ENCODE data around the gene AIP. TPM values are rescaled to one million over a fixed set of nuclear protein-coding genes. Genes with fewer than 3 reads are reported as not detected.

Gene AIP
- total RNA-seq, 2 experiments from 2014 or later = 160 to 169 TPM

- CTCF ChIA-PET = no interaction called here
- Mint-ChIP-seq H3K4me1 (ENCODE audit: low read depth) (peaks cover 33% of the 10 kb centered on the region), H3K27ac (no peak overlapping the region), H3K9me3 (no peaks in the 10 kb centered on the region), H3K4me3 (no peak overlapping the region), H3K27me3 (no peaks in the 10 kb centered on the region), H3K36me3 (no peaks in the 10 kb centered on the region)
- DNase-seq = no peak
- intact Hi-C loops (cut with micrococcal nuclease) = no loop called here
- POLR2A ChIA-PET = interaction anchor here (1.1 to 2.4 kb wide), 3 partner anchors 14 to 49 kb away, joined by 3 to 8 read pairs (median 3); partner anchors contain the start of genes PPP1CA and PTPRCAP
These were observed 31.8 kb upstream of the AIP start for GRCh38 chr11:67450796-67451657.

GRCh38 chr11:67451658-67451976, 31.2 kb upstream of the AIP start:
- H3K4me1 Mint-ChIP-seq (ENCODE audit: low read depth) = peaks cover 28% of the 10 kb centered on the region
- intact Hi-C loops (cut with micrococcal nuclease) = no loop called here
- POLR2A ChIA-PET = interaction anchor here (1.0 to 2.4 kb wide), 3 partner anchors 13 to 32 kb away, joined by 3 to 8 read pairs (median 3); partner anchors contain the start of gene PTPRCAP
- H3K36me3 Mint-ChIP-seq = no peaks in the 10 kb centered on the region
- H3K9me3 Mint-ChIP-seq = no peaks in the 10 kb centered on the region
- CTCF ChIA-PET = no interaction called here
- DNase-seq = no peak
- H3K27ac Mint-ChIP-seq = no peak overlapping the region
- H3K27me3 Mint-ChIP-seq = no peaks in the 10 kb centered on the region
- no peak overlapping the region for H3K4me3 Mint-ChIP-seq

- no peak within 1 kb of the TSS for H3K27ac Mint-ChIP-seq
- ChIA-PET CTCF (no interaction called here), POLR2A (interaction anchor here (1.0 to 1.1 kb wide), 2 partner anchors 13 to 32 kb away, joined by 3 read pairs; no protein-coding TSS in a partner anchor)
- no peaks in the 10 kb centered on the region for H3K9me3 Mint-ChIP-seq
- H3K4me3 Mint-ChIP-seq = no peak within 1 kb of the TSS
- no peak for DNase-seq
- no peaks in the 10 kb centered on the region for H3K36me3 Mint-ChIP-seq
- H3K27me3 Mint-ChIP-seq = no peaks in the 10 kb centered on the region
- intact Hi-C loops (cut with micrococcal nuclease) = no loop called here
- peaks cover 20% of the 10 kb centered on the region for H3K4me1 Mint-ChIP-seq (ENCODE audit: low read depth)
These were observed 30.5 kb upstream of the AIP start, which contains the start of gene GPR152 for GRCh38 chr11:67452141-67452952. GPR152 (minus strand) TSS chr11:67452729; CDS start chr11:67452724, 5 bp downstream.

- CTCF ChIA-PET = no interaction called here
- intact Hi-C loops (cut with micrococcal nuclease) = no loop called here
- Mint-ChIP-seq H3K4me1 (ENCODE audit: low read depth) (peaks cover 8% of the 10 kb centered on the region), H3K27me3 (no peaks in the 10 kb centered on the region), H3K9me3 (no peaks in the 10 kb centered on the region), H3K27ac (no peak overlapping the region), H3K36me3 (no peaks in the 10 kb centered on the region), H3K4me3 (no peak overlapping the region)
- no peak for DNase-seq
- POLR2A ChIA-PET = no interaction called here
These were observed 28.8 kb upstream of the AIP start for GRCh38 chr11:67453816-67454732.

GRCh38 chr11:67455054-67455453, 27.8 kb upstream of the AIP start, which contains the start of gene CABP4:
CABP4 (plus strand) TSS chr11:67455354; CDS start chr11:67455424, 70 bp downstream.
- intact Hi-C loops (cut with micrococcal nuclease) = no loop called here

GRCh38 chr11:67456068-67456705, 26.6 kb upstream of the AIP start:
- no peaks in the 10 kb centered on the region for H3K27me3 Mint-ChIP-seq
- H3K4me1 Mint-ChIP-seq (ENCODE audit: low read depth) = peaks cover 4% of the 10 kb centered on the region
- no peaks in the 10 kb centered on the region for H3K9me3 Mint-ChIP-seq
- no peaks in the 10 kb centered on the region for H3K36me3 Mint-ChIP-seq
- no peak overlapping the region for H3K27ac Mint-ChIP-seq
- H3K4me3 Mint-ChIP-seq = no peak overlapping the region
- DNase-seq = no peak
- ChIA-PET POLR2A (interaction anchor here (1.4 kb wide), 1 partner anchor 12 kb away, joined by 4 read pairs; no protein-coding TSS in a partner anchor), CTCF (no interaction called here)
- intact Hi-C loops (cut with micrococcal nuclease) = no loop called here

More at GRCh38 chr11:67455054-67455453, 27.8 kb upstream of the AIP start, which contains the start of gene CABP4:
- ChIA-PET POLR2A (no interaction called here), CTCF (no interaction called here)
- Mint-ChIP-seq H3K27ac (no peak within 1 kb of the TSS), H3K27me3 (no peaks in the 10 kb centered on the region), H3K36me3 (no peaks in the 10 kb centered on the region), H3K4me3 (no peak within 1 kb of the TSS), H3K4me1 (ENCODE audit: low read depth) (peaks cover 5% of the 10 kb centered on the region), H3K9me3 (no peaks in the 10 kb centered on the region)
- no peak for DNase-seq

- Mint-ChIP-seq H3K4me3 (no peak overlapping the region), H3K27ac (no peak overlapping the region), H3K4me1 (ENCODE audit: low read depth) (peaks cover 3% of the 10 kb centered on the region), H3K36me3 (no peaks in the 10 kb centered on the region), H3K9me3 (no peaks in the 10 kb centered on the region), H3K27me3 (no peaks in the 10 kb centered on the region)
- intact Hi-C loops (cut with micrococcal nuclease) = no loop called here
- POLR2A ChIA-PET = interaction anchor here (1.4 kb wide), 2 partner anchors 11 to 18 kb away, joined by 3 to 4 read pairs; no protein-coding TSS in a partner anchor
- CTCF ChIA-PET = no interaction called here
- DNase-seq = no peak
These were observed 25.4 kb upstream of the AIP start for GRCh38 chr11:67457453-67457852.

GRCh38 chr11:67458266-67458665, 24.6 kb upstream of the AIP start:
- H3K36me3 Mint-ChIP-seq = no peaks in the 10 kb centered on the region
- ChIA-PET POLR2A (interaction anchor here (1.4 kb wide), 1 partner anchor 17 kb away, joined by 3 read pairs; no protein-coding TSS in a partner anchor), CTCF (interaction anchor here (1.0 kb wide), 1 partner anchor 101 kb away, joined by 3 read pairs; no protein-coding TSS in a partner anchor)
- H3K4me3 Mint-ChIP-seq = no peak overlapping the region
- H3K27ac Mint-ChIP-seq = no peak overlapping the region
- intact Hi-C loops (cut with micrococcal nuclease) = no loop called here
- H3K9me3 Mint-ChIP-seq = no peaks in the 10 kb centered on the region
- DNase-seq = no peak
- H3K4me1 Mint-ChIP-seq (ENCODE audit: low read depth) = peaks cover 3% of the 10 kb centered on the region
- H3K27me3 Mint-ChIP-seq = no peaks in the 10 kb centered on the region

- POLR2A ChIA-PET = no interaction called here
- H3K4me1 Mint-ChIP-seq (ENCODE audit: low read depth) = peaks cover 27% of the 10 kb centered on the region
- CTCF ChIA-PET = no interaction called here
- H3K9me3 Mint-ChIP-seq = no peaks in the 10 kb centered on the region
- intact Hi-C loops (cut with micrococcal nuclease) = no loop called here
- DNase-seq = no peak
- H3K27ac Mint-ChIP-seq = no peak overlapping the region
- peaks cover 5% of the 10 kb centered on the region for H3K36me3 Mint-ChIP-seq
- H3K4me3 Mint-ChIP-seq = no peak overlapping the region
- H3K27me3 Mint-ChIP-seq = no peaks in the 10 kb centered on the region
These were observed 19.6 kb upstream of the AIP start for GRCh38 chr11:67463186-67463585.

- ChIA-PET POLR2A (no interaction called here), CTCF (no interaction called here)
- peaks cover 30% of the 10 kb centered on the region for H3K4me1 Mint-ChIP-seq (ENCODE audit: low read depth)
- no peaks in the 10 kb centered on the region for H3K27me3 Mint-ChIP-seq
- H3K4me3 Mint-ChIP-seq = peak overlapping the region; percentile 48
- peaks cover 5% of the 10 kb centered on the region for H3K36me3 Mint-ChIP-seq
- DNase-seq = no peak
- intact Hi-C loops (cut with micrococcal nuclease) = loop anchor here (1.0 to 2.0 kb wide), 3 partner anchors 17 to 44 kb away; partner anchors contain the start of gene CDK2AP2
- H3K27ac Mint-ChIP-seq = peak overlapping the region; percentile 93
- no peaks in the 10 kb centered on the region for H3K9me3 Mint-ChIP-seq
These were observed 19.0 kb upstream of the AIP start for GRCh38 chr11:67463680-67464410.
